Effector CD4-positive, alpha-beta T cell (primary cell): Measurements from ENCODE around the gene PTH2R. TPM values are rescaled to one million over a fixed set of nuclear protein-coding genes. Genes with fewer than 3 reads are reported as not detected.
"Not testable (repeated sequence)": the region's sequence is repeated elsewhere in the genome, so short reads cannot be mapped to it uniquely, and the experiment has no call there.

ENCODE experiments used
- DNase-seq: peaks from one replicate; pipeline ENCODE4 v3.0.0-alpha.2; 2020
- total RNA-seq: gene quantifications from one replicate; lab custom pipeline; 2026; lab: John Stamatoyannopoulos, UW

Gene PTH2R
- not detected for total RNA-seq

- DNase-seq, result no peak
Measured at GRCh38 chr2:208406474-208407451, at the start of gene PTH2R. TSS of gene PTH2R (plus strand) at chr2:208406792. CDS start at chr2:208407044, 252 bp downstream.

GRCh38 chr2:208356846-208357574, 49.6 kb upstream of the PTH2R start:
- DNase-seq, result no peak

GRCh38 chr2:208358758-208359631, 47.6 kb upstream of the PTH2R start:
- no peak for DNase-seq

GRCh38 chr2:208359632-208359986, 47.0 kb upstream of the PTH2R start:
- DNase-seq, result no peak

DNA sequence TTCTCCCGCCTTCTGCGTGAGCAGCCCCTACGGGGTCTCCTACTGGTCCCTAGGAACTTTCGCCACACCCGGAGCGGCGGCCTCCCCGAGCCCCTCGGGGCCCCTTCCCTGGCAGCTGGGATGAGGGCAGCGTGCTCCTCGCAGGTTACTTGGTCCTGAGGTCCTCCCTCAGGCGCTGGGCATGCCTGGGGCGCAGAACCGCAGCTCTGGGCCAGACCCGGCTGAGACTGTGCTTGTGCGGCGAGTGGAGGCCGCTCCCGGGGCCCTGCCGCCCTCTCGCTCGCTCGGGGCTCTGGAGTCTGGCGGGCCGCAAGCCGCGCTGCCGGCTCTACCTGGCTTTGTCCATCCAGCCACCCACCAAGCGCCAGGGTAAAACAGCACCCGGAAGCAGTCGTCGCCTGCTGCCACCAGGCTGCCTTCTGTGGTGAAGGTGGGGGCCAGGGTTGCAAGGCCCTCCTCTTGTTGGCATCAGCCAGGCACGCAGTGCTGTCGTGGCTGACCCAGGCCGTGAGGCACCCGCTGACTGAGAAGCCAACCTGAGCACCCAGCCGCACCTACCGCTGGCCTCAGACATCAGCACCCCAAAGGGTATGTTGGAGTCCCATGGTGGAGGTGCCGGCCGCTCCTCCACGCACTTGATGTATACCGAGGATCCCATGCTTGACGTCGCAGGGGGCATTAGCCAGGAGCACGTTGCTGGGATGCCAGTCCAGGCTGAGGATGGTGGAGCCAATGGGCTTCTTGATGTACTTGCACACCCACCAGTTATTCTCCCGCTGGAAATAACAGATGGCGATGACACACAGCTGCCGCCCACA, 46.1 kb upstream of the PTH2R start:
- no peak for DNase-seq

GRCh38 chr2:208361077-208361441, 45.5 kb upstream of the PTH2R start:
- no peak for DNase-seq

DNA sequence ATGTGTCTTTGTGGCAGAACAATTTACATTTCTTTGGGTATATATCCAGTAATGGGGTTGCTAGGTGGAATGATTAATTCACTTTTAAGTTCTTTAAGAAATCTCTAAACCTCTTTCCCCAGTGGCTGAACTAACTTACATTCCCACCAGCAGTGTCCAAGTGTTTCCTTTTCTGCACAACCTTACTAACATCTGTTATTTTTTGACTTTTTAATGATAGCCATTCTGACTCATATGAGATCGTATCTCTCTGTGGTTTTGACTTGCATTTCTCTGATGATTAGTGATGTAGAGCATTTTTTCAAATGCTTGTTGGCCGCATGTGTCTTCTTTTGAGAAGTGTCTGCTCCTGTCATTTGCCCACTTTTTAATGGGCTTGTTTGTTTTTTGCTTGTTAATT, 43.1 kb upstream of the PTH2R start:
- no peak for DNase-seq

GRCh38 chr2:208366215-208367127, 40.1 kb upstream of the PTH2R start:
- no peak for DNase-seq

GRCh38 chr2:208369091-208369490, 37.5 kb upstream of the PTH2R start:
- DNase-seq, result no peak

GRCh38 chr2:208370881-208371633, 35.5 kb upstream of the PTH2R start:
- no peak for DNase-seq

DNA sequence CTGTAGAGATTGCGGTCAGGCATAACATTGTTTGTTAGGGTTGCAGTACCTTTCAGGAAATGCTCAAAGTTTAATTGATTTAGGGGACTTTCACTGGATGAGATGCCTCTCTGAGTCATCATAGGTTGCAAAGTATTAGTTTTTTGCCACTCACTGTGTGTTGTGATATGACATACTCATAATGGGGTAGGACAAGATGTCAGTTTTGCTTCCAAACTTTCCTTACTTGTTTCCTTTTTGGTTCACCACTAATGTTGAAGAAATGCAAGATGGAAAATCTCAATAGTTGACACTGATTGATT, 35.0 kb upstream of the PTH2R start:
- no peak for DNase-seq

DNA sequence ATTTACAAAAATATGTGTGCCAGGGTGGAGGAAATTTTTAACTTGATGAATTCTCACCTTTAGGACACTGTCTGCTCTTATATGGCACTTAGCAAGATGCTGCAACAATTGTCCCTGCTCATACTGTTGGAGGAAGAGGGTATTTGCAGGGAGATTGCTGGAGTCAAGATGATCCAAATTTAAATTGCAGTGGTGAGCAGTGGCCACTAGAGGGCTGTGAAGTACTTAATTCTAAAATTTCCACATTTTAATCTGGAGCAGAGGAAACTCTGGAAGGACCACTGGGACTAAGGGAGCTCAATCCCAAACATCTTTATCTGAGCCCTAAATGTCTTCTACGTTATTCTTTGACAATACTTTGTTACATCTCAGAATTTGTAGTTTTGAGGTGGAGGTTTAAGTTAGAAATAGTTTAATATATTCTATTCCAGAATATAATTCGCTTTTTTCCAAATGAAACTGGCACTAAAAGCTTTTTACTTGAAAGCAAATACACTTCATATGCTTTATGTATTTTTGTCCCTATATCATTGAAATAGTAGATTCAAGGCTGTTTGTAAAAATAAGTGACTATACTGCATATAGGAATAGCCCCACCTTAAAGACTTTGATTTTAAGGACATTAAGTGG, 33.0 kb upstream of the PTH2R start:
- DNase-seq, result peak; percentile 7

DNA sequence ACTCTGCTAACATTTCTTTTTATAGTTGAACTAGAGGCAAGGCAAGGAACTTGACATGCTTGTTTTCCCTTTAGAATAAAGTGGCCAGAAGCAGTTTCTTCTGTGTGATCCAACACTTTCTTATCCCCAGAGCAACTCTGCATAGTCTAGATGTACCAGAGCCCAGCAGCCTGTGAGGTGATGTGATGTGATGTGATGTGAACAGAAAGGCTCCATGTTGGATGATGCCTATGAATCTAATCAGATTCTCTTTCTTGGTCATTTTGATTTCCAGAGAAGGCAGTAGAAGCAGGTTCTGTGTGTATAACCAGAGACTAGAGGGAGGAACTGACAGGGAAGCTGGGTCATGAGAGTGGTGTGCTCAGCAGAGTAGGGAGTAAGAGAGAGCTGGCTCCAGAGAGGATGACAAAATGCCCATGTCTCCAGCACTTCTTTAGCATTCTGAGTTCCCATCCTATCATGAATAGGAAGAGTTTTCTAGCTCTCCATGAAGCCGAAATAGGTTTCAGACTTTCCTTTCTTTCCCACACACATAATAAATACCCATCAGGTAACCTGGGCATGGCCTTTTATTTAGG, 31.0 kb upstream of the PTH2R start:
- DNase-seq, result no peak

DNA sequence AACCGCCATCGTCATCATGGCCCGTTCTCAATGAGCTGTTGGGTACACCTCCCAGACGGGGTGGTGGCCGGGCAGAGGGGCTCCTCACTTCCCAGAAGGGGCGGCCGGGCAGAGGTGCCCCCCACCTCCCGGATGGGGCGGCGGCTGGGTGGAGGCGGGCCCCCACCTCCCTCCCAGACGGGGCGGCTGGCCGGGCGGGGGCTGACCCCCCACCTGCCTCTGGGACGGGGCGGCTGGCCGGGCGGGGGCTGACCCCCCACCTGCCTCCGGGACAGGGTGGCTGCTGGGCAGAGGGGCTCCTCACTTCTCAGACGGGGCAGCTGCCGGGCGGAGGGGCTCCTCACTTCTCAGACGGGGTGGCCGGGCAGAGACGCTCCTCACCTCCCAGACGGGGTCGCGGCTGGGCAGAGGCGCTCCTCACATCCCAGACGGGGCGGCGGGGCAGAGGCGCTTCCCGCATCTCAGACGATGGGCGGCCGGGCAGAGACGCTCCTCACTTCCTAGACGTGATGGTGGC, 29.2 kb upstream of the PTH2R start:
- not testable (repeated sequence) for DNase-seq

- no peak for DNase-seq
Measured at GRCh38 chr2:208379192-208379591, 27.4 kb upstream of the PTH2R start.

- no peak for DNase-seq
Measured at GRCh38 chr2:208384637-208385036, 22.0 kb upstream of the PTH2R start.

DNA sequence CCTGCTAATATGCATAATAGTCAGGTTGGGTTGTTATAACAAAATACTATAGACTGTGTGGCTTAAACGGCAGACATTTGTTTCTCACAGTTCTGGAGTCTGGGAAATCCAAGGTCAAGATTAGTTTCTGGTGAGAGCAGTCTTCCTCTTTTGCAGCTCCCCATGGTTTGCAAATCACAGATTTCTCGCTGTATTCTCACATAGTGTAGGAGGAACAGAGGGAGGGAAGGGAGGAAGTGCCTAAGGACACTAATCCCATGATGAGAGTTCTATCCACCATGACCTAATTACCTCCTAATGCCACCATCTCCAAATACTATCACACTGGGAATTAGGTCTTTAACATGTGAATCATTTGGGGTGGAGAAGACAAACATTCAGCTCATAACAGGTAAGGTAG, 20.1 kb upstream of the PTH2R start:
- DNase-seq, result no peak

DNA sequence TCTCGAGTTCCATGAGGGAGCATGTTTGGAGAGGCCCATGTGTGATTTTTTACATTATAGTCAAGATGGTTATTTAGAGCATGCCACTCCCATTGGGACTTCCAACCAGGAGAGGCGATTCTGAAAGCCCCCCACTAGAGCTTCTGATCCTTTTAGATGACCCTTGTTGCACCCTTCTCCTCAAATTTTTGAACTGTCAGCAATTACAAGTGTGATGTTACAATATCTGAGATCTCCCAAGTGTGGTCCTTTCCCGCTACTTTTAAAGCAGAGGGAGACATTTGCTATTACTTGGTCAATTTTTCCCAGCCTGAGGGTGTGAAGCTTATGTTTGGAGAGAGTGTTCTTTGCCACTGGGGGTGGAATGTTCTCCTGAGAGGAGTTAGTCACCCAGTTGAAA, 16.7 kb upstream of the PTH2R start:
- no peak for DNase-seq

DNA sequence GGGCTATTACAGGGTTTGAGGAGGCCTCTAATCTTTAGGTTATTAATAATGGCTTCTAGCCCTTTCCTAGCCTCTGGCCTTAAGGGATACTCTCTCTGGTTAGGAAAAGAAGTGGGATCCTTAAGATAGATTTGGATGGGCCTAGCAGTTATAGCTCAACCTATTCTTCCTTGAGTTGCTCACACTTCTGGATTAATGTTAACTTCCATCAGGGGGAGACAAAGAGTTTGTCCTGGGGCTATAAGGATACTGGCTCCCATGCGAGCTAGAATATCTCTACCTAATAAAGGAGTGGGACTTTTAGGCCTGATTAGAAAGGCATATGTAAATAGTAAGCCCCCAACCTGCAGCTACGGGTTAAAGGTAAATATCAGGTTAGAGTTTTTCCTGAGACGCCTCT, 14.3 kb upstream of the PTH2R start:
- DNase-seq, result no peak
